Activated CD8-positive, alpha-beta memory T cell treated with anti-CD3 and anti-CD28 coated beads, Interleukin-2, amount 50 U/mL, for 24 hours (primary cell): ENCODE measurements around the gene KRTAP25-1.

Source experiments
- DNase-seq: peaks from one replicate; pipeline ENCODE4 v3.0.0-alpha.2; 2020; ENCODE audit errors: extremely low read depth

Gene KRTAP25-1

GRCh38 chr21:30289215-30289614 is at the start of gene KRTAP25-1:
Gene KRTAP25-1, minus strand, starts transcription at chr21:30289514. Its CDS starts 24 bp downstream, at chr21:30289490.
- no peak for DNase-seq

- DNase-seq: no peak
Measured at GRCh38 chr21:30338717-30339116, 49.4 kb upstream of the KRTAP25-1 start.

GRCh38 chr21:30337772-30338171 is 48.5 kb upstream of the KRTAP25-1 start:
- DNase-seq: no peak

- DNase-seq: no peak
Measured at GRCh38 chr21:30337276-30337744, 48.0 kb upstream of the KRTAP25-1 start, which contains the start of gene KRTAP27-1. Gene KRTAP27-1, minus strand, starts transcription at chr21:30337694. Its CDS starts 26 bp downstream, at chr21:30337668.

- DNase-seq: no peak
Measured at GRCh38 chr21:30336596-30336995, 47.3 kb upstream of the KRTAP25-1 start.

- no peak for DNase-seq
Measured at GRCh38 chr21:30333736-30334135, 44.4 kb upstream of the KRTAP25-1 start.

- no peak for DNase-seq
Measured at GRCh38 chr21:30332681-30333080, 43.4 kb upstream of the KRTAP25-1 start.

- DNase-seq: no peak
Measured at GRCh38 chr21:30329203-30329875, 40.0 kb upstream of the KRTAP25-1 start.

- DNase-seq: no peak
Measured at GRCh38 chr21:30326390-30326789, 37.1 kb upstream of the KRTAP25-1 start.

- no peak for DNase-seq
Measured at GRCh38 chr21:30320215-30320614, 30.9 kb upstream of the KRTAP25-1 start, which contains the start of gene KRTAP26-1. Gene KRTAP26-1, minus strand, starts transcription at chr21:30320315. Its CDS starts 280 bp downstream, at chr21:30320035.

GRCh38 chr21:30315701-30316100 is 26.4 kb upstream of the KRTAP25-1 start:
- no peak for DNase-seq

- DNase-seq: no peak
Measured at GRCh38 chr21:30306884-30307283, 17.6 kb upstream of the KRTAP25-1 start.

GRCh38 chr21:30305136-30305535 is 15.8 kb upstream of the KRTAP25-1 start:
- no peak for DNase-seq

- DNase-seq: no peak
Measured at GRCh38 chr21:30282850-30283249, 6.5 kb downstream of the KRTAP25-1 start, which contains the start of gene KRTAP24-1. Gene KRTAP24-1, minus strand, starts transcription at chr21:30282950. Its CDS starts 18 bp downstream, at chr21:30282932.

- DNase-seq: no peak
Measured at GRCh38 chr21:30271611-30272010, 17.7 kb downstream of the KRTAP25-1 start.

GRCh38 chr21:30271156-30271555 is 18.2 kb downstream of the KRTAP25-1 start:
- no peak for DNase-seq

- no peak for DNase-seq
Measured at GRCh38 chr21:30269803-30270530, 19.3 kb downstream of the KRTAP25-1 start.

- no peak for DNase-seq
Measured at GRCh38 chr21:30268608-30269197, 20.6 kb downstream of the KRTAP25-1 start.

- no peak for DNase-seq
Measured at GRCh38 chr21:30257773-30258172, 31.5 kb downstream of the KRTAP25-1 start.

GRCh38 chr21:30256100-30256499 is 33.2 kb downstream of the KRTAP25-1 start:
- DNase-seq: no peak

GRCh38 chr21:30255679-30256078 is 33.6 kb downstream of the KRTAP25-1 start:
- no peak for DNase-seq

GRCh38 chr21:30251781-30252180 is 37.5 kb downstream of the KRTAP25-1 start:
- no peak for DNase-seq
